ENCODE data around the gene CCPG1.

CCPG1 gene

DNA sequence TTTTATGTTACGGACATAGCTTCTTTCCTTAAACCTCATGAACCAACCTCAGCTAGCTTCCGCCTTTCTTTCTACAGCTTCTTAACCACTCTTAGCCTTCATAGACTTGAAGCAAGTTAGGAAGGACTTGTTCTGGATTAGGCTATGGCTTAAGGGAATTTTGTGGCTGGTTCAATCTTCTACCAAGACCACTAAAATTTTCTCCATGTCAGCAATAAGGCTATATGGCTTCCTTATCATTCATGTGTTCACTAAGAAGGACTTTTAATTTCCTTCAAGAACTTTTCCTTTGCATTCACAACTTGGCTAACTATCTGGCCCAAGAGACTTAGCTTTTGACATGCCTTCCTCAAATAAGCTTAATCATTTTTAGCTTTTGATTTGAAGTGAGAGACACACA, 24.5 kb downstream of the CCPG1 start:
- no peaks in the 10 kb centered on the region for H3K27me3 ChIP-seq (ENCODE audit: control insufficient read depth, insufficient read depth, low read length, poor library complexity, severe bottlenecking)
- no peak overlapping the region for H3K27ac ChIP-seq (ENCODE audit: insufficient read depth, low read depth, low read length, poor library complexity, severe bottlenecking)
- 89 to 95% methylated on average over 2 of the region's 2 CpGs for WGBS, 2 experiments
- no peak overlapping the region for H3K4me3 ChIP-seq (ENCODE audit: insufficient read depth, low read depth, low read length)
- H3K36me3 ChIP-seq (ENCODE audit: control insufficient read depth, insufficient read depth, low read length), result peaks cover 4% of the 10 kb centered on the region
- H3K9me3 ChIP-seq (ENCODE audit: control insufficient read depth, low read length), result no peaks in the 10 kb centered on the region
- no peaks in the 10 kb centered on the region for H3K4me1 ChIP-seq (ENCODE audit: control insufficient read depth, insufficient read depth, low read length)

DNA sequence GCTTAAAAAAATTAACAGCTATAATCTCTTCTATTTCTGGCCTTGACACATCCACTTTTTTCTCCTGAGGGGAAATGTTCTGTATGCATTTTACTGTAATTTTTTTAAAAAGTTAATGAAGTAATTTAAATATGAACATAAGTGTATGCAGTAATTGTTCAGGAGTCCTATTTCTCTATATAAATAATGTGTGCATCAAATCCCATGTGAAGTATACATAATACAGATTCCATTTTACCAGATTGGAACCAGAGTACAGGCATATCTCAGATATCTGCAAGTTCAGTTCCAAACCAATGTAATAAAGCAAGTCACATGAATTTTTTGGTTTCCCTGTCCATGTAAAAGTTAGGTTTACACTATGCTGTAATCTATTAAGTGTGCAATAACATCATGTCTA, 26.6 kb downstream of the CCPG1 start:
- H3K9me3 ChIP-seq (ENCODE audit: control insufficient read depth, low read length), result no peaks in the 10 kb centered on the region
- no peaks in the 10 kb centered on the region for H3K4me1 ChIP-seq (ENCODE audit: control insufficient read depth, insufficient read depth, low read length)
- peaks cover 4% of the 10 kb centered on the region for H3K36me3 ChIP-seq (ENCODE audit: control insufficient read depth, insufficient read depth, low read length)

DNA sequence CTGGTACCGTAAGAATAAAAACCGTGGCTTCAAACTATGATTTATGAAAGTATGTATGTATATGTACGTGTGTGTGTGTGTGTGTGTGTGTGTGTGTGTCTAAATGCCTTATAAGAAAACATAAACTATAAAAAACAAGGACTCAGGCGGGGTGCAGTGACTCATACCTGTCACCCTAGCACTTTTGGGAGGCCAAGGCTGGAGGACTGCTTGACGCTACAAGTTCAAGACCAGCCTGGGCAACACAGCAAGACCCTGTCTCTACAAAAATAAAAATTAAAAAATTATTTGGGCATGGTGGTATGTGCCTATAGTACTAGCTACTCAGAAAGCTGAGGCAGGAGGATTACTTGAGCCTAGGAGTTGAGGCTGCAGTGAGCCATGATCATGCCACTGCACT, 29.1 kb downstream of the CCPG1 start:
- Histone ChIP-seq H3K4me3 (ENCODE audit: insufficient read depth, low read depth, low read length) (no peak overlapping the region), H3K27ac (ENCODE audit: insufficient read depth, low read depth, low read length, poor library complexity, severe bottlenecking) (no peak overlapping the region), H3K4me1 (ENCODE audit: control insufficient read depth, insufficient read depth, low read length) (no peaks in the 10 kb centered on the region), H3K27me3 (ENCODE audit: control insufficient read depth, insufficient read depth, low read length, poor library complexity, severe bottlenecking) (no peaks in the 10 kb centered on the region), H3K9me3 (ENCODE audit: control insufficient read depth, low read length) (no peaks in the 10 kb centered on the region), H3K36me3 (ENCODE audit: control insufficient read depth, insufficient read depth, low read length) (peaks cover 7% of the 10 kb centered on the region)
- 91 to 97% methylated on average over 5 of the region's 5 CpGs for WGBS, 2 experiments

More for the DNA sequence above, 26.6 kb downstream of the CCPG1 start:
- Histone ChIP-seq H3K27ac (ENCODE audit: insufficient read depth, low read depth, low read length, poor library complexity, severe bottlenecking) (no peak overlapping the region), H3K27me3 (ENCODE audit: control insufficient read depth, insufficient read depth, low read length, poor library complexity, severe bottlenecking) (no peaks in the 10 kb centered on the region), H3K4me3 (ENCODE audit: insufficient read depth, low read depth, low read length) (no peak overlapping the region)

DNA sequence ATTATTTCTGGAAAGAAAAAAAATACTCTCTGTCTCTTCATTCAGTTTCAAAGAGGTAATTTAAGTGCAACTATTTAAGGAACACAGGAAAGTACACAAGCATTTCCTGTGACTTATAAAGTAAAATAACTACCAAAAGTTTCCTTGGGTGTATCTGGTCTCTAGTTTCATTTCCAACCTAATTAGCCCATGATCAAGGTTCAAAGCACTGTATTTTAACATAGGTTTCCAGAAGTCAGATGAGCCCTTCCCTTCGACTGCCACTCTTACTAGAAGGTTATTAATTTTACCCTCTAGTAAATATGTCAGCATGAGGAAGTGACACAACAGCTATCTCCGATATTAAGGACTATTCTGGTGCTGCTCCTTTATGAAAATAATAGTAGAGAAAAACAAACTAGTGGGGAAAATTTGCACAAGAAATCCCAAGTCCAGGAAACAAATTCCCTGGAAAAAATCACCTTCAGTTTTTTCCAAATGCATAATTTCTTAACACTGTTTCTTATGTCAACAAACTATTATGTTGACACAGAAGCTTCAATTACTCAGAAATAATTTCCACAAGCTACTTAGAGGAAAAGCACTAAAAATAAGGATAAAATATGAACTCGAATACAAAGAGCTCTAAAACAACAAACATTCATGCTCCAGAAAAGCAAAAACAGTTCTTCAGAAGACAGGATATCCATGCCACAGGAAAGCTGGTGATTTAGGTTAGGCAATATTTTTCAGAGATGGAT, 35.3 kb downstream of the CCPG1 start:
- Histone ChIP-seq H3K4me1 (ENCODE audit: control insufficient read depth, insufficient read depth, low read length) (no peaks in the 10 kb centered on the region), H3K4me3 (ENCODE audit: insufficient read depth, low read depth, low read length) (no peak overlapping the region), H3K9me3 (ENCODE audit: control insufficient read depth, low read length) (no peaks in the 10 kb centered on the region), H3K27ac (ENCODE audit: insufficient read depth, low read depth, low read length, poor library complexity, severe bottlenecking) (no peak overlapping the region), H3K36me3 (ENCODE audit: control insufficient read depth, insufficient read depth, low read length) (peaks cover 3% of the 10 kb centered on the region), H3K27me3 (ENCODE audit: control insufficient read depth, insufficient read depth, low read length, poor library complexity, severe bottlenecking) (no peaks in the 10 kb centered on the region)
- WGBS, 2 experiments, result 88 to 100% methylated on average over 2 to 3 of the region's 3 CpGs

DNA sequence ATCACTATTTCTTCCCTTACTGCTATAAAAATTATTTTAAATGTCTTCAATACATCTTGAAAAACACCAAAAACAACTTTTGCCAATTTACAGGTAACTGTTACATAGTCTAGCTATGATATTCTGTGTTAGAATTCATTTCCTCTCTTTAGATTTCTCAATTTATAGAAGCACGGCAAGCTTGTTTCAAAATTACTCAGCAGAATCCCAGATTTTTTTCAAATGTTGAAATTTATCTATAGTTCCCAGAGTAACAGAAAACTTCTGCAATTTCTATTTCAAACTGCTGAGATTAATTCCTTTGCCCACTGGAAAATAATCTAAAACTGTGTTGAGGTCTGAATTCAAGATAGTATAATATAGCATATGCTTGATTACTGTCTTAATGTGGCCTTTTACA, 41.2 kb downstream of the CCPG1 start:
- Histone ChIP-seq H3K4me3 (ENCODE audit: insufficient read depth, low read depth, low read length) (no peak overlapping the region), H3K4me1 (ENCODE audit: control insufficient read depth, insufficient read depth, low read length) (no peaks in the 10 kb centered on the region)
- WGBS, 2 experiments, result 100% methylated on average over 1 of the region's 1 CpG; no CpG with 5 or more reads in 1 of the 2 experiments

DNA sequence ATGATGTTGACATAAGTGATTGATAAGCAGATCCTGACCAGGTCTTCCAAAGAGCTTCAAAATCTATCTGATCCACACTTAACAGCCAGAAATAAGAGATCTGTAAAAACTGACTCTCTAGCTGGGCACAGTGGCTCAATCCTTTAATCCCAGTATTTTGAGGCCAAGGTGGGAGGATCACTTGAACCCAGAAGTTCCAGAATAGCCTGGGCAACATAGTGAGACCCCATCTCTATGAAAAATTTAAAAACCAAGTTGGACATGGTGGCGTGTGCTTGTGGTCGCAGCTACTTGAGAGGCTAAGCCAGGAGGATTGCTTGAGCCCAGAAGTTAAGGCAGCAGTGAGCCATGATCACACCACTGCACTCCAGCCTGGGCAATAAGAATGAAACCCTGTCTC, 45.5 kb downstream of the CCPG1 start:
- Histone ChIP-seq H3K4me3 (ENCODE audit: insufficient read depth, low read depth, low read length) (no peak overlapping the region), H3K4me1 (ENCODE audit: control insufficient read depth, insufficient read depth, low read length) (no peaks in the 10 kb centered on the region), H3K9me3 (ENCODE audit: control insufficient read depth, low read length) (no peaks in the 10 kb centered on the region), H3K27me3 (ENCODE audit: control insufficient read depth, insufficient read depth, low read length, poor library complexity, severe bottlenecking) (no peaks in the 10 kb centered on the region), H3K27ac (ENCODE audit: insufficient read depth, low read depth, low read length, poor library complexity, severe bottlenecking) (no peak overlapping the region), H3K36me3 (ENCODE audit: control insufficient read depth, insufficient read depth, low read length) (no peaks in the 10 kb centered on the region)
- 92 to 98% methylated on average over 2 of the region's 2 CpGs for WGBS, 2 experiments

More for the DNA sequence above, 41.2 kb downstream of the CCPG1 start:
- Histone ChIP-seq H3K36me3 (ENCODE audit: control insufficient read depth, insufficient read depth, low read length) (no peaks in the 10 kb centered on the region), H3K27ac (ENCODE audit: insufficient read depth, low read depth, low read length, poor library complexity, severe bottlenecking) (no peak overlapping the region), H3K27me3 (ENCODE audit: control insufficient read depth, insufficient read depth, low read length, poor library complexity, severe bottlenecking) (no peaks in the 10 kb centered on the region), H3K9me3 (ENCODE audit: control insufficient read depth, low read length) (no peaks in the 10 kb centered on the region)

DNA sequence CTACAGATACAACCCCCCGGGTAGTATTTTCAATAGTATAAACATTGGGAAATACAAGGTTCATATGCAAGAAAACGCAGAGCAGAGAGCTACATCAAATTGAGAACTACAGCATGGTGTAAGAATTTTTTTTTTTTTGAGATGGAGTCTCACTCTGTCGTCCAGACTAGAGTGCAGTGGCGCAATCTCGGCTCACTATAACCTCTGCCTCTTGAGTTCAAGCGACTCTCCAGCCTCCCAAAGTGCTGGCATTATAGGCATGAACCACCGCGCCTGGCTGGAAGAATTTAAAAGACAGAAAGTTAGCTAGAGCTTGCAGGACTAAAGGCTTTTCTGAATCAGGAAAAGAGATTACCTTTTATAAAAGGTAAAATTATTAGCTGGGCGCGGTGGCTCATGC, 47.1 kb downstream of the CCPG1 start:
- WGBS, 2 experiments, result 92 to 96% methylated on average over 9 to 10 of the region's 10 CpGs
- Histone ChIP-seq H3K9me3 (ENCODE audit: control insufficient read depth, low read length) (no peaks in the 10 kb centered on the region), H3K27me3 (ENCODE audit: control insufficient read depth, insufficient read depth, low read length, poor library complexity, severe bottlenecking) (no peaks in the 10 kb centered on the region), H3K36me3 (ENCODE audit: control insufficient read depth, insufficient read depth, low read length) (no peaks in the 10 kb centered on the region), H3K4me3 (ENCODE audit: insufficient read depth, low read depth, low read length) (no peak overlapping the region), H3K27ac (ENCODE audit: insufficient read depth, low read depth, low read length, poor library complexity, severe bottlenecking) (no peak overlapping the region), H3K4me1 (ENCODE audit: control insufficient read depth, insufficient read depth, low read length) (no peaks in the 10 kb centered on the region)

DNA sequence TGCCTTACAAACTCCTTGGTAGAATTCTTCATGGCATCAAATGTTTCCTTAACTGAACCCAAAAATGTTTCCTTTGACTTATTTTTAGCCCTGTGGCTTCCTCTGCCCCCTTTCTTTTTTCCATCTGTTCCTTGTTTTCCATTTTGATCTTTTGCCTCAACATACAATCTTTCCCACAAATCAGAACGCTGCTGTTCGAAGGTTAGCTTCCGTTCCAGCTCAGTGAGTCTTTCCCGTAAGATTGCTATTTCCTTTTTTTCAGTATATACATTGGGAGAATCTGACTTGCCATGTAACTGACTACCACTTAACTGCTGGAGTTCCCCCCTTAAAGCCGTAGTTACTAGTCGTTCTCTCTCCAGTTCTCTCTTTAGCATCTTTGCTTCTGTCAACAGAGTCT, 47.9 kb downstream of the CCPG1 start:
- Histone ChIP-seq H3K36me3 (ENCODE audit: control insufficient read depth, insufficient read depth, low read length) (no peaks in the 10 kb centered on the region), H3K4me1 (ENCODE audit: control insufficient read depth, insufficient read depth, low read length) (no peaks in the 10 kb centered on the region), H3K9me3 (ENCODE audit: control insufficient read depth, low read length) (no peaks in the 10 kb centered on the region), H3K4me3 (ENCODE audit: insufficient read depth, low read depth, low read length) (no peak overlapping the region), H3K27ac (ENCODE audit: insufficient read depth, low read depth, low read length, poor library complexity, severe bottlenecking) (no peak overlapping the region), H3K27me3 (ENCODE audit: control insufficient read depth, insufficient read depth, low read length, poor library complexity, severe bottlenecking) (no peaks in the 10 kb centered on the region)
- 89% methylated on average over 6 of the region's 6 CpGs for WGBS, 2 experiments

DNA sequence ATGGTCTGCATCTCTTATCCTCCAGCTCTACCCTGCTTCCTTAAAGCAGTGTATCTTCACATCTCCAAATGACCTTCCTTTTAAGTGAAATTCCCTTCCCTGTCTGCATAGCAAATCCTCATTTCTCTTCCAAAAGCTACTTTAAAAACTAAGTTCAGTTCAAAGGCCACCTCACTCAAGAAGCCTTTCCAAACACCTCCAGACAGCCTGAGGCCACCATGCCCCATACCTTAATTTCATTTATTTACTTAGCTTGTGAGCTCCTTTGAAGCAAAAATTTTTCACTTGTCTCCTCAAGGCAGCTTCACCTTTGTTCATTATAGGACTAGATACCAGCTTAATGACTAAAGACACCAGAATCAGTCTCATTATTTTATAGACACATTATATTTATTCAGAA, 49.7 kb downstream of the CCPG1 start:
- no peak overlapping the region for H3K4me3 ChIP-seq (ENCODE audit: insufficient read depth, low read depth, low read length)
- no peaks in the 10 kb centered on the region for H3K4me1 ChIP-seq (ENCODE audit: control insufficient read depth, insufficient read depth, low read length)
- no peak overlapping the region for H3K27ac ChIP-seq (ENCODE audit: insufficient read depth, low read depth, low read length, poor library complexity, severe bottlenecking)
- H3K9me3 ChIP-seq (ENCODE audit: control insufficient read depth, low read length), result no peaks in the 10 kb centered on the region
- H3K36me3 ChIP-seq (ENCODE audit: control insufficient read depth, insufficient read depth, low read length), result no peaks in the 10 kb centered on the region
- H3K27me3 ChIP-seq (ENCODE audit: control insufficient read depth, insufficient read depth, low read length, poor library complexity, severe bottlenecking), result no peaks in the 10 kb centered on the region

DNA sequence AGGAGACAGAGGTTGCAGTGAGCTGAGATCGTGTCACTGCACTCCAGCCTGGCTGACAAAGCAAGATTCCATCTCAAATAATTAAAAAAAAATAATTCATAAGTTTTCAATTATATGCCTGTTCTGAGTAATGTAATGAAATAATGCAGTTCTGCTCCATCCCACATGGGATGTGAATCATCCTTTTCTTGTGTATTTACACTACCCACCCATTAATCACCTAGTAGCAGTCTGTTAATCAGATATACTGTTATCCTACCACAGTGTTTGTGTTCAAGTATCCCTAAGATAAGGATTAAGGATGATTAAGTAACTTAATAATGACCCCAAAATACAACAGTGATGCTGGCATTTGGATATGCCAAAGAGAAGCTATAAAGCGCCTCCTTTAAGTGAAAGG, 50.4 kb downstream of the CCPG1 start:
- WGBS, 2 experiments, result 94 to 97% methylated on average over 2 of the region's 2 CpGs
- Histone ChIP-seq H3K27me3 (ENCODE audit: control insufficient read depth, insufficient read depth, low read length, poor library complexity, severe bottlenecking) (no peaks in the 10 kb centered on the region), H3K4me1 (ENCODE audit: control insufficient read depth, insufficient read depth, low read length) (no peaks in the 10 kb centered on the region), H3K36me3 (ENCODE audit: control insufficient read depth, insufficient read depth, low read length) (no peaks in the 10 kb centered on the region), H3K27ac (ENCODE audit: insufficient read depth, low read depth, low read length, poor library complexity, severe bottlenecking) (no peak overlapping the region), H3K4me3 (ENCODE audit: insufficient read depth, low read depth, low read length) (no peak overlapping the region), H3K9me3 (ENCODE audit: control insufficient read depth, low read length) (no peaks in the 10 kb centered on the region)
